ENCODE measurements around the gene TMEM161B.
"Not testable (repeated sequence)": the region's sequence is repeated elsewhere in the genome, so short reads cannot be mapped to it uniquely, and the experiment has no call there.

Gene TMEM161B

GRCh38 chr5:88248743-88249540 lies 19.7 kb downstream of the TMEM161B start:
- no peak for DNase-seq (ENCODE audit: low read depth)

- no peak for DNase-seq (ENCODE audit: low read depth)
These were observed 20.6 kb downstream of the TMEM161B start for GRCh38 chr5:88248094-88248493.

GRCh38 chr5:88245893-88246244 lies 22.8 kb downstream of the TMEM161B start:
- no peak for DNase-seq (ENCODE audit: low read depth)

- no peak for DNase-seq (ENCODE audit: low read depth)
These were observed 23.3 kb downstream of the TMEM161B start for GRCh38 chr5:88245241-88245892.

- DNase-seq (ENCODE audit: low read depth) = no peak
These were observed 24.0 kb downstream of the TMEM161B start for GRCh38 chr5:88244686-88245085.

GRCh38 chr5:88243493-88243892 lies 25.2 kb downstream of the TMEM161B start:
- DNase-seq (ENCODE audit: low read depth) = not testable (repeated sequence)

GRCh38 chr5:88238732-88239131 lies 29.9 kb downstream of the TMEM161B start:
- no peak for DNase-seq (ENCODE audit: low read depth)

GRCh38 chr5:88236866-88237642 lies 31.6 kb downstream of the TMEM161B start:
- no peak for DNase-seq (ENCODE audit: low read depth)

GRCh38 chr5:88235828-88236227 lies 32.8 kb downstream of the TMEM161B start:
- no peak for DNase-seq (ENCODE audit: low read depth)

- DNase-seq (ENCODE audit: low read depth) = no peak
These were observed 33.3 kb downstream of the TMEM161B start for GRCh38 chr5:88235346-88235745.

GRCh38 chr5:88230546-88231066 lies 38.0 kb downstream of the TMEM161B start:
- DNase-seq (ENCODE audit: low read depth) = no peak

- no peak for DNase-seq (ENCODE audit: low read depth)
These were observed 41.7 kb downstream of the TMEM161B start for GRCh38 chr5:88226881-88227450.

GRCh38 chr5:88214655-88215054 lies 54.0 kb downstream of the TMEM161B start:
- no peak for DNase-seq (ENCODE audit: low read depth)

GRCh38 chr5:88207575-88207974 lies 61.1 kb downstream of the TMEM161B start:
- DNase-seq (ENCODE audit: low read depth) = no peak

- DNase-seq (ENCODE audit: low read depth) = peak; percentile 17
These were observed 64.5 kb downstream of the TMEM161B start for GRCh38 chr5:88203981-88204750.

GRCh38 chr5:88195636-88196035 lies 73.0 kb downstream of the TMEM161B start:
- DNase-seq (ENCODE audit: low read depth) = no peak

GRCh38 chr5:88193896-88194295 lies 74.7 kb downstream of the TMEM161B start:
- no peak for DNase-seq (ENCODE audit: low read depth)

GRCh38 chr5:88190106-88190834 lies 78.4 kb downstream of the TMEM161B start:
- DNase-seq (ENCODE audit: low read depth) = no peak

GRCh38 chr5:88189484-88189883 lies 79.2 kb downstream of the TMEM161B start:
- not testable (repeated sequence) for DNase-seq (ENCODE audit: low read depth)

GRCh38 chr5:88188458-88189132 lies 80.0 kb downstream of the TMEM161B start:
- no peak for DNase-seq (ENCODE audit: low read depth)

Data from activated T-cell treated with anti-CD3 and anti-CD28 coated beads for 24 hours (primary cell).